NCI-H1930 (cell line): Measurements from ENCODE around the gene DOP1A.

Experiments used
- DNase-seq, 2 experiments: peaks; one replicate each; lab custom pipeline; 2025; lab: John Stamatoyannopoulos, UW

DOP1A gene

DNA sequence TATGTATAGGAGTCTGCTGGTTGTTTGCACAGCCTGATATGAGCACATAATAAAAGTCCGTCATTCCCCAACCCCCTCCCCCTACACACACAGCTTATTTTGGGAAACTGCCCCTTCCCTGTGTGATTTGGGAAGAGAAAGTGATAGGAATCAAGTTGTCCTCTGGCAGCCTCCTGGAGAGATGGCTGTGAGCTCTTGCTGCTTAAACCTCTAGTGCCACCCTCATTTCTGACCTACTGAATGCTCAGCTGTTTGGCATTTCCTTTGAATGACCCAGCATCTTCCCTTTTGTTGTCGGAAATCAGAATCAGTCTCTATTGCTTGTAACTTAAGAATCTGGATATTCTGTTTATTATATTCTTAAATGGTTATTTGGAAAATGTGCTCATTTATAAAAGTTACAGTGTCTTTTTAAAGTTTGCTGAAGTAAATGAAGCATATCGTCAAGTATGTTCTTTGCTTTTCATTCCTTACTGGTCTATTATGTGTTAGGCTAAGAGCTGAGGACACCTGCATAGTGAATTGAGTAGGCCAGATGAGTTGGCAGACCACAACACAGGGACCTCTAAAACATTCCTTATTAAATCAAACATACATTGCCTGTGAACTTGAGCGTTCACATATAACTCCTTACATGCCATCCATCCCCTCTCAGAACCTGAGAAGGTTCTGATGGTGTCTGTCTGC lies 131.2 kb downstream of the DOP1A start:
- DNase-seq, result no peak

- DNase-seq, result no peak
These were observed 131.8 kb downstream of the DOP1A start for GRCh38 chr6:83199173-83199862.

- no peak for DNase-seq
These were observed 132.4 kb downstream of the DOP1A start for GRCh38 chr6:83199863-83200225.

- no peak for DNase-seq
These were observed 134.6 kb downstream of the DOP1A start for GRCh38 chr6:83202031-83202430.

GRCh38 chr6:83215131-83216047 lies 147.9 kb downstream of the DOP1A start:
- DNase-seq, result peak; percentile 49 to 62

- no peak for DNase-seq
These were observed 149.3 kb downstream of the DOP1A start for GRCh38 chr6:83216806-83217205.
